GM19099 (cell line): ENCODE results near the gene EFCAB9.

Source experiments
- POLR2A ChIP-seq: IDR thresholded peaks from 3 replicates; pipeline ENCODE4 v1.6.1; 2011; ENCODE audit warnings: low read depth; ENCODE audit not compliant: insufficient read length; ENCODE audit errors: extremely low read depth

The EFCAB9 gene

GRCh38 chr5:172193872-172194271 is at the start of gene EFCAB9:
Gene EFCAB9 (plus strand): TSS chr5:172194172. CDS start chr5:172194173, 1 bp downstream.
- TF ChIP-seq POLR2A: no peak

DNA sequence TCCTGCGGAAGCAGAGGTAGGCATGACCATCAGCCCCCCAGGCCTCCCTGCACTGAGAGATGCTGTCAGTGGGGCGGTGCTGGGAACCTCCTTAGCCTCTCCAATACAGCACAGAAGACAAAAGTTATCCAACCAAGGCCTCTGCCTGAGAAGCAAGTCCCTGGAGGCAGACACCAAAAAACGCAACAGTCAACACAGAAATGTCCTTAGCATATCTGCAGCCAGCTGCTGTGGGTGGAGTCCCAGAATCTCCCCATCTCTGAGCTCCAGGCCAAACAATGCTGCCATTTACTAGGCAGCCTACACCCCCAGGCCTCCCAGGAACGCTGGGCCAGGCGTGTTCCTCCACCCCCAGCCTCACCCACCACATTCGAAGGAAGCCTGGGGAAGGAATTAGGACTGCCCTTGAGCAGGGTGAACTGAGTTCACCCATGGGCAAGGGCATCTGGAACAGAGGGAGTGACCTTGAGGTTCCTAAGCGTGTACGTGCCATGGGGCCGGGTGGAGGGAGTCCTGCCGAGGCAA is 49.6 kb upstream of the EFCAB9 start:
- no peak for TF ChIP-seq POLR2A

DNA sequence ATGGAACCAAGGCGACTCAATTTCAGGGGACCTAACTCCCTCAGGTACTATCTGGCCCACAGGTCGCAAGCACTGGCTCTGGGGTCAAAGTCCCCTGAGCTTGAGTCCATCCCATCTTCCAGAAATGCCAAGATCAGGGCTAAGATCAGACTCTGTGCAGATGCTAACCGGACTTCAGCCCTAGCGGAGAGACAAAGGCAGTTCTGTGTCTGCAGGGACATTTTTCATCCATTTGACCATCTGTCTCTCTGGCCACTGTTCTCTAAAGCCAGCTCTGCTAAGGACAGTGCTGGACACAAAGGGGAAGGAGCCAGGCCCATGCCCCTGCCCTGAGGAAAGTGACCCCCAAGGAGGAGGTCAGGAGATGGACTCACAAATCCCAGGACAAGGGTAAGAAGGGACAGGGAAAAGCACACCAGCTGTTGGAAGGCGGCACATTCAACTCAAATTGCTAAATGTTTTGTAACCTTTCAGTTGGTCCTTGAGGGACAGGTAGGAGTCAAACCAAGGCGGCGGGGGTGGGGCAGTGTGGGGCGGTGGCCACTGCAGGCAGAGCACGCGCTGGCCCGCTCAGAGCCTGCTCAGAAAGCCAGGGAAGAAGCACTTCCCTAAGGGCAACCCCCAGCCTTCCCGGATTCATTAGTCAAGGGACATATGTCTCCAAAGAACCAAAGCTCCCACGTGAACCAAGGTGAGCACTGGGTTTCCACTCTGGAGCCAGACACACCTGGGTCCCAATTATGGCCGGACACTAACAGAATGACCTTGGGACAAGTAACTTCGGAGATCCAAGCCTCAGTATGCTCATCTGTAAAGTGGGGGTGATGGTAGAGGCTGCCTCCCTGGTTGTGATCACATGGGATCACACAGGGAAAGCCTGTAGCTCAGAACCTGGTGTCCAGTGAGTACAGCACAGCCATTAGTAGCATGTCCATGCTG is 48.8 kb upstream of the EFCAB9 start:
- TF ChIP-seq POLR2A: no peak

- no peak for TF ChIP-seq POLR2A
Measured at GRCh38 chr5:172145870-172146747, 47.9 kb upstream of the EFCAB9 start.

GRCh38 chr5:172146748-172147092 is 47.3 kb upstream of the EFCAB9 start:
- TF ChIP-seq POLR2A: no peak

DNA sequence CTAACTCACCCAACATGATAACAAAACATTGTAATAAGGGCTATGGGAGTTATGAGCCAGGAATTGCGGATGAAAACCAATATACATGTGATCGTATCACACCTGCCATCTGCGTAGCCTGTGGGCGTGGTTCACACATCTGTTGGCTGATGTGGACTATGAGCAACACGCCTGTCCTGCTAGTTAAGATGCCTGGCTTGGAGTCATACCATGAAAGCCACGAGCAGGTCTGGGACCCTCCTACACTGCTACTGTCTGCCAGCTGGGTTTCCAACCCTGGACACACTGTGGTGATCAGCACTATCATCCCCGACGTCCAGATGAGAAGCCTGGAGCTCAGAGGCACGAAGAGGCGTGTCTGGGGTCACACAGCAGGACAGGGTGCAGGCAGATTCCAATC is 46.1 kb upstream of the EFCAB9 start:
- TF ChIP-seq POLR2A: no peak

- no peak for TF ChIP-seq POLR2A
Measured at GRCh38 chr5:172148381-172148780, 45.6 kb upstream of the EFCAB9 start.

DNA sequence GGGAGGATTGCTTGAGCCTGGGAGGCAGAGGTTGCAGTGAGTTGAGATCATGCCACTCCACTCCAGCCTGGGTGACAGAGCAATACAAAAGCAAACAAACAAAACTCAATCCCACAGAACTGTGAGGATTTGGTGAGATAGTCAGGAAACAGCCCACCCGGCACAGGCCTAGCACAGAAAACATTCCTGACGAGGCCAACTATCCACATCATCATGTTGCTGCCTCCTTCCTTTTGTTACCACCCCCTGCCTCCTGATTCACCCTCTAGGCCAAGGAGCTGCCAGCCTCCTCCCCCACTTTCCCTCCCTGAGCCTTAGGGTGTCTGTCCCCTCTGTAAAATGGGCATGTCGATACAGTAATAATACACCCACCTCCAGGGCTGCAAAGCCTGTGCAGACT is 44.9 kb upstream of the EFCAB9 start:
- no peak for TF ChIP-seq POLR2A

GRCh38 chr5:172150514-172151425 is 43.2 kb upstream of the EFCAB9 start:
- TF ChIP-seq POLR2A: no peak

DNA sequence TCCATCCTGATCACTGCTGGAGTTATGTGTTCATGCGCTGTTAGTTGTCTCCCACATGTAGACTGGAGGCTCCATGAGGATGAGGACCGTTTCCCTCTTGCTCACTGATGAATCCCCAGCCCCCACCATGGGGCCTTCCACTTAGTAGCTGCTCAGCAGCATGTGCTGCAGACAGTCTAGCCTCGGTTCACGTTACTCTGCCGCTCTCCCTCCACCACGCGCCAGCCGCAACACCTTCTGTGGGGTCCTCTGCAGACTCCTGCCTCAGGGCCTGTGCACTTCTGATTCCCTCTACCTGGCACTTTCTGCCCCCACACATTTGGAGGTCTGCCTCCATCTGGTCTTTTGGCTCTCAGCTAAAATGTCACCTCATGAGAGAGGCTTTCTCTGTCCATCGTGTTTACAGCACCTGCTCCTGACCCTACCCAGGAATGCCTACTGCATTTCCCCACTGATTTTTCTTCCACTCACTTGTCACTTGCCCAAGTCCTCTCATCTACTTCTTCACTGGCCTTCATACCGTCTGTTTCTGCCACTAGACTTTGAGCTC is 42.2 kb upstream of the EFCAB9 start:
- no peak for TF ChIP-seq POLR2A

DNA sequence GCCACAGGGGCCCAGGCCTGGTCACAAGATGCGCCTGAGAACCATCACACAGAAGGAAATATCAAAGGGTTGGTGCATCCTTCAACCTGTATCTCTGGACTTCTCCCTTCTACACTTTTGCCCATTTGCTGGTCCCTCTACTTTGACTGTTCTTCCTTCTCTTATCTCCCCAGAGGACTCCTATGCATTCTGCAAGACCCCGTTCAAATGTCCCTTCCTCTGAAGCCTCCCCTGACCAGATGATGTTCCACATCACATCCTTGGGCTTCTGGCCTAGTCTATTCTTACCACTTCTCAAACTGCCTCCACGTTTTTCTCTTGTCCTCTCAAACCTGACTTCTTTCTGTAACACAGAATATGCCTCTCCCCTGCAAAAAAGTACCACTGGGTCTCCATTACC is 40.3 kb upstream of the EFCAB9 start:
- no peak for TF ChIP-seq POLR2A

DNA sequence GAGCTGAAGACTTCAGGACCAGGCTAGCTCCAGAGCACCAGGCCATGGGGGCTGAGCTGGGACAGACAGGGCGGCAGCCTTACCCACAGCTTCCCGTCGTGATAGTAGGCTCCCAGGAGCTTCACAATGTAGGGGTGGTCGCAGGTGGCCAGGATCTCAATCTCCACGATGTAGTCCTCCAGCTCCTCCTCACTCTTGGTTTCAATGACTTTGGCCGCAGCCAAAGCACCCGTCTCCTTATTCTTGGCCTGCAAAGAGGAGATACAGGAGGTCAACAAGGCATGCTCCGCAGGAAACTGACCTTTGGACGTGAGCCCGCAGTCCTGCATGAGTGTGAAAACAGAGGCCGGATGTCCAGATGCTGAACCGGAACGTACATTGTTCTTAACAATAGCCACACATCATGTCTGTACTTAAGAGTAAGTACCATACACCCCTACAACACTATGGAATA is 37.4 kb upstream of the EFCAB9 start:
- TF ChIP-seq POLR2A: no peak

DNA sequence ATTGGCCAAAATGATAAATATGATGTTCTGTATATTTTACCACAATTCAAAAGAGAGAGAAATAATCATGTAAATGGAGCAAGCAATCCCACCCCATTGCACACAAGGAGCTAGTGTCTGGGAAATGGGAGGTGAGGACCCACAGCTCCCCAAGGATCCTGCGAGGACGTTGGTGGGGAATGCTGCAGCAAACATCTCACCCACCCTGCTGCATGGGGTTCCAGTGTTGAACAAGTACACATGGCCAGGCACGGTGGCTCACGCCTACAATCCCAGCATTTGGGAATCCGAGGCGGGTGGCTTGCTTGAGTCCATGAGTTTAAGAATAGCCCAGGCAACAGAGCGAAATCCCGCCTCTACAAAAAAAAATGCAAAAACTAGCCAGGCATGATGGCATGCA is 35.0 kb upstream of the EFCAB9 start:
- TF ChIP-seq POLR2A: no peak

DNA sequence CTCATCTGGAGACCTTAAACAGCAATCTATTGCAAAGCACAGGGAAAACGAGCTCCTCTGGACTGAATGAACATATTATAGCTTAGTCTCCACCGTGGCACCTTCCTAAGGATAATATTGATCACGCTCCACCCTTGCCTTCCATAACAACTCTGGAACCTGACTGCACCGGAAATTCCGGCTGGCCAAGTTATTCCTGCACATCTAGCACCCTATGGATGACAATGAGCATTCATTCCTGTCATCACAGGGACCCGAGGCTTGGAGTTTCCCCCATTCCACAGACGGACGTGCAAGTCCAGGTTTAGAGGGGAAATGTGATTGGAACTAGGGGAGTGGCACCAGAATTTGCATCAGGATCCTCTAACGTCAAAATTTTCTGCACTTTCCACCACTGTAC is 33.5 kb upstream of the EFCAB9 start:
- TF ChIP-seq POLR2A: no peak

DNA sequence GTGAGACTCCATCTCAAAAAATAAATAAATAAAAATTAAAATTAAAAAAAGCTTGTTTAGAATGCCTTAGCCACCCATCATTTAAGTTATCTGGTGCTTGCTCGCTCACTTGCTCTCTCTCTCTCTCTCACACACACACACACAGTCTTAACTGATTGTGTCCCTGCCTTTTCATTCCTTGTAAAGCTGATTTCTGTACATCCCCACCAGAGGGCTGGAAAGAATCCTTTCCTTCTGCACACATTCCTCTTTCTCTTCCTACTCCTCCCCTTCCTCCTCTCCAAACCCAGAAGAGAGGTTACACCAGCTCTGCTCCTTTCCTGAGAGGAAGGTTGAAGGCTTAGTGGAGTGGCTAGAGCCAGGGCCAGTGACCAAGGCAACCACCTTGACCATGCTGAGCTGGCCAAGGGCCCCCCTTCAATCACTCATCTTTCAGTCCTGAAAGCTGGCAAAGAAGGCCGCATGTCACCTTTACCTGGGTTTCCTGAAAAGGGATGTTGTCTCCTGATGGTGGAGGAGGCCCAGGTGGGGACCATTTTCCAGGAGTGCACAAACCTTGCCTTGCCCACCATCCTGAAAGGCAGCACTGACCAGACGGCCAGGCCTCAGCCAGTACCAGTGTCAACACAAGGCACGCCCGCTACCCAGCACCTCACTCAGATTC is 31.5 kb upstream of the EFCAB9 start:
- no peak for TF ChIP-seq POLR2A
